Right cardiac atrium (tissue), 5 donors: ENCODE measurements around the gene DNAH11. TPM values are rescaled to one million over a fixed set of nuclear protein-coding genes. Genes with fewer than 3 reads are reported as not detected.
A peak's percentile ranks its signal among the peaks of the same experiment; 100 is the strongest.

Experiments used
- ATAC-seq, 2 donors: fragments of 200-7000 bp; cut with Tn5 transposase; one replicate each; pipeline versions ENCODE4 v1.8.0 to v1.9.1; 2020; ENCODE audit warnings: moderate library complexity in 2 of 2, mild to moderate bottlenecking in 1 of 2
- DNase-seq, 3 donors: peaks; one replicate each; pipeline ENCODE4 v3.0.0-alpha.2; 2020
- H3K27ac ChIP-seq: one replicate; pipeline ENCODE4 v1.5.1; 2013; ENCODE audit warnings: mild to moderate bottlenecking, low read length, control low read depth, moderate library complexity
- H3K27me3 ChIP-seq: one replicate; pipeline ENCODE4 v1.6.1; 2013; ENCODE audit not compliant: control insufficient read depth, insufficient read depth
- H3K4me1 ChIP-seq: one replicate; pipeline ENCODE4 v1.6.1; 2013; ENCODE audit warnings: low read length; ENCODE audit not compliant: control insufficient read depth, insufficient read depth
- H3K4me3 ChIP-seq: one replicate; pipeline ENCODE4 v1.5.1; 2013; ENCODE audit warnings: low read length, control low read depth
- H3K9me3 ChIP-seq: one replicate; pipeline ENCODE4 v1.6.1; 2013; ENCODE audit warnings: low read length; ENCODE audit not compliant: control insufficient read depth
- WGBS: extraction: QIAGEN DNeasy Blood & Tissue Kit; methylation state at CpG from one replicate; pipeline ENCODE4 v1.1.7; 2013; 5-methylcytosine and 5-hydroxymethylcytosine counted together
- intact Hi-C, 4 donors: fragments of 100-400 bp; cut with DNase I; formaldehyde crosslinking; loops; one replicate each; pipeline versions ENCODE4 v1.11.0 to v1.14.0; 2022 to 2023
- polyA plus RNA-seq: library from polyadenylated mRNA; stranded (reverse); fragments of 200-250 nt; gene quantifications from one replicate; pipeline ENCODE4 v1.2.3, GENCODE V29; 2013
- total RNA-seq, 4 donors: library from RNA; stranded (reverse); fragmentation: NEBNext Ultra II Directional; extraction: Animal tissue kit (Norgen Biotek cat#: 25700); gene quantifications; one replicate each; pipeline ENCODE4 v1.2.1, GENCODE V29; 2021
- donor health status: healthy with polysubstance abuse.
- donor health status: DM: no; HTN: yes; CAD: no.
- donor health status: DM: no; HTN: no; CAD: no.
- donor health status: DM: no; HTN: yes; CAD: no; lungs with severe emphysema.
- donor health status: DM: yes; HTN: yes; CAD: no.

DNAH11 gene
- total and polyA plus RNA-seq, 5 donors, result 0.86 to 6.4 (median 4.1) TPM

- no peak for ATAC-seq
- intact Hi-C loops, result no loop called here
These were observed 344.5 kb downstream of the DNAH11 start for GRCh38 chr7:21887353-21887752.

GRCh38 chr7:21887779-21888178 lies 344.9 kb downstream of the DNAH11 start:
- 86% methylated on average over 4 of the region's 4 CpGs for WGBS
- Histone ChIP-seq H3K4me3 (no peak overlapping the region), H3K4me1 (no peaks in the 10 kb centered on the region), H3K27me3 (no peaks in the 10 kb centered on the region), H3K27ac (no peak overlapping the region), H3K9me3 (no peaks in the 10 kb centered on the region)
- DNase-seq (no peak), ATAC-seq (no peak)
- intact Hi-C loops, result no loop called here

More at GRCh38 chr7:21887353-21887752, 344.5 kb downstream of the DNAH11 start:
- DNase-seq, result no peak
- Histone ChIP-seq H3K4me3 (no peak overlapping the region), H3K27ac (no peak overlapping the region), H3K27me3 (no peaks in the 10 kb centered on the region), H3K9me3 (no peaks in the 10 kb centered on the region), H3K4me1 (no peaks in the 10 kb centered on the region)
- 91% methylated on average over 2 of the region's 2 CpGs for WGBS

- no peak overlapping the region for H3K4me3 ChIP-seq
- no peak overlapping the region for H3K27ac ChIP-seq
- H3K4me1 ChIP-seq, result no peaks in the 10 kb centered on the region
- WGBS, result 88% methylated on average over 3 of the region's 3 CpGs
- H3K27me3 ChIP-seq, result no peaks in the 10 kb centered on the region
- no peaks in the 10 kb centered on the region for H3K9me3 ChIP-seq
- ATAC-seq (no peak), DNase-seq (no peak)
- intact Hi-C loops, result no loop called here
These were observed 348.5 kb downstream of the DNAH11 start for GRCh38 chr7:21891291-21891690.

GRCh38 chr7:21893401-21893800 lies 350.6 kb downstream of the DNAH11 start:
- intact Hi-C loops, result no loop called here
- Histone ChIP-seq H3K27ac (no peak overlapping the region), H3K9me3 (no peaks in the 10 kb centered on the region), H3K4me1 (no peaks in the 10 kb centered on the region), H3K4me3 (no peak overlapping the region), H3K27me3 (no peaks in the 10 kb centered on the region)
- WGBS, result 81% methylated on average over 3 of the region's 3 CpGs
- ATAC-seq (no peak), DNase-seq (no peak)

GRCh38 chr7:21898265-21898930 lies 355.6 kb downstream of the DNAH11 start:
- no peak overlapping the region for H3K27ac ChIP-seq
- peak in 1 of 2 donors; percentile 31 for ATAC-seq
- 81% methylated on average over 17 of the region's 17 CpGs for WGBS

GRCh38 chr7:21902240-21902639 lies 359.4 kb downstream of the DNAH11 start:
- H3K4me1 ChIP-seq, result no peaks in the 10 kb centered on the region

More at GRCh38 chr7:21898265-21898930, 355.6 kb downstream of the DNAH11 start:
- Histone ChIP-seq H3K4me3 (no peak overlapping the region), H3K9me3 (no peaks in the 10 kb centered on the region), H3K27me3 (no peaks in the 10 kb centered on the region), H3K4me1 (no peaks in the 10 kb centered on the region)
- intact Hi-C loops, result no loop called here
- DNase-seq, result no peak

GRCh38 chr7:21903020-21903786 lies 360.4 kb downstream of the DNAH11 start:
- Histone ChIP-seq H3K4me1 (no peaks in the 10 kb centered on the region), H3K27me3 (no peaks in the 10 kb centered on the region), H3K9me3 (no peaks in the 10 kb centered on the region), H3K4me3 (no peak overlapping the region), H3K27ac (no peak overlapping the region)
- peak in 1 of 2 donors; percentile 23 for ATAC-seq
- intact Hi-C loops, result no loop called here
- 72% methylated on average over 14 of the region's 14 CpGs for WGBS
- DNase-seq, result no peak

More at GRCh38 chr7:21902240-21902639, 359.4 kb downstream of the DNAH11 start:
- H3K27me3 ChIP-seq, result no peaks in the 10 kb centered on the region
- no peaks in the 10 kb centered on the region for H3K9me3 ChIP-seq
- WGBS, result 76% methylated on average over 5 of the region's 5 CpGs
- intact Hi-C loops, result no loop called here
- H3K27ac ChIP-seq, result no peak overlapping the region
- H3K4me3 ChIP-seq, result no peak overlapping the region
- DNase-seq, result no peak
- no peak for ATAC-seq

GRCh38 chr7:21908746-21909145 lies 365.9 kb downstream of the DNAH11 start:
- intact Hi-C loops, result no loop called here
- Histone ChIP-seq H3K27ac (peak overlapping the region; percentile 14), H3K27me3 (no peaks in the 10 kb centered on the region), H3K4me1 (peaks cover 2% of the 10 kb centered on the region), H3K4me3 (no peak overlapping the region), H3K9me3 (no peaks in the 10 kb centered on the region)
- DNase-seq (no peak), ATAC-seq (no peak)
- WGBS, result 87% methylated on average over 5 of the region's 5 CpGs

GRCh38 chr7:21910253-21910652 lies 367.4 kb downstream of the DNAH11 start:
- peak overlapping the region; percentile 85 for H3K27ac ChIP-seq
- WGBS, result 69% methylated on average over 6 of the region's 6 CpGs
- H3K4me3 ChIP-seq, result no peak overlapping the region
- H3K9me3 ChIP-seq, result no peaks in the 10 kb centered on the region
- no peak for DNase-seq
- peaks cover 4% of the 10 kb centered on the region for H3K4me1 ChIP-seq
- intact Hi-C loops, result no loop called here
- H3K27me3 ChIP-seq, result no peaks in the 10 kb centered on the region
- peak; percentile 75 to 78 for ATAC-seq

- no peaks in the 10 kb centered on the region for H3K27me3 ChIP-seq
- DNase-seq (no peak), ATAC-seq (no peak)
- no peaks in the 10 kb centered on the region for H3K9me3 ChIP-seq
- H3K27ac ChIP-seq, result peak overlapping the region; percentile 57
- 81% methylated on average over 8 of the region's 8 CpGs for WGBS
- H3K4me1 ChIP-seq, result peaks cover 5% of the 10 kb centered on the region
- H3K4me3 ChIP-seq, result no peak overlapping the region
- intact Hi-C loops, result no loop called here
These were observed 368.6 kb downstream of the DNAH11 start for GRCh38 chr7:21911341-21911875.

- intact Hi-C loops, result no loop called here
- H3K27ac ChIP-seq, result peak overlapping the region; percentile 75
These were observed 369.5 kb downstream of the DNAH11 start for GRCh38 chr7:21912305-21912704.

More at GRCh38 chr7:21912305-21912704, 369.5 kb downstream of the DNAH11 start:
- Histone ChIP-seq H3K27me3 (no peaks in the 10 kb centered on the region), H3K4me1 (peaks cover 7% of the 10 kb centered on the region), H3K9me3 (no peaks in the 10 kb centered on the region), H3K4me3 (no peak overlapping the region)
- ATAC-seq (peak; percentile 59 to 61), DNase-seq (peak; percentile 55 to 78 (median 75))
- 49% methylated on average over 7 of the region's 7 CpGs for WGBS
